ENCODE results near the gene CCDC13.

DNA sequence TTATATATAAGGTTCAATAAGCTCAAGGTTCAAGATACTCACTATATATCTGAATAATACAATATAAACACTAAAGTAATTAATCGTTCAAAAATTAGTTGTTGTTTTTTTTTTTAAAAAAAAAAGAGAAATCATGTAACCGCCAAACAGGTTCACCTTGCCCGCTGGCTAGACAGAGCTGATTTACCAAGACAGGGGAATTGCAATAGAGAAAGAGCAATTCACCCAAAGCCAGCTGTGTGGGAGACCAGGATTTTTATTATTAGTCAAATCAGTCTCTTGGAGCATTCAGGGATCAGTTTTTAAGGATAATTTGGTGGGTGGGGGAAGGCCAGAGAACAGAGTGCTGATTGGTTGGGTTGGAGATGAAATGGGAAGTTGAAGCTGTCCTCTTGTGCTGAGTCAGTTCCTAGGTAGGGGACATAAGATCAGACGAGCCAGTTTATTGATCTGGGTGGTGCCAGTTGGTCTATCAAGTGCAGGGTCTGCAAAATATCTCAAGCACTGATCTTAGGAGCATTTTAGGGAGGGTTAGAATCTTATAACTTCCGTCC is 23.4 kb upstream of the CCDC13 start:
- no peak for TF ChIP-seq POLR2A (IDR thresholded peaks at IDR 0.05)
- TF ChIP-seq, protein P1, sequence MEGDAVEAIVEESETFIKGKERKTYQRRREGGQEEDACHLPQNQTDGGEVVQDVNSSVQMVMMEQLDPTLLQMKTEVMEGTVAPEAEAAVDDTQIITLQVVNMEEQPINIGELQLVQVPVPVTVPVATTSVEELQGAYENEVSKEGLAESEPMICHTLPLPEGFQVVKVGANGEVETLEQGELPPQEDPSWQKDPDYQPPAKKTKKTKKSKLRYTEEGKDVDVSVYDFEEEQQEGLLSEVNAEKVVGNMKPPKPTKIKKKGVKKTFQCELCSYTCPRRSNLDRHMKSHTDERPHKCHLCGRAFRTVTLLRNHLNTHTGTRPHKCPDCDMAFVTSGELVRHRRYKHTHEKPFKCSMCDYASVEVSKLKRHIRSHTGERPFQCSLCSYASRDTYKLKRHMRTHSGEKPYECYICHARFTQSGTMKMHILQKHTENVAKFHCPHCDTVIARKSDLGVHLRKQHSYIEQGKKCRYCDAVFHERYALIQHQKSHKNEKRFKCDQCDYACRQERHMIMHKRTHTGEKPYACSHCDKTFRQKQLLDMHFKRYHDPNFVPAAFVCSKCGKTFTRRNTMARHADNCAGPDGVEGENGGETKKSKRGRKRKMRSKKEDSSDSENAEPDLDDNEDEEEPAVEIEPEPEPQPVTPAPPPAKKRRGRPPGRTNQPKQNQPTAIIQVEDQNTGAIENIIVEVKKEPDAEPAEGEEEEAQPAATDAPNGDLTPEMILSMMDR (IDR thresholded peaks at IDR 0.05), result no peak

Data from right lobe of liver (tissue), 4 donors.